NCI-H1417 (cell line): ENCODE data around the gene RDH13.
A peak's percentile ranks its signal among the peaks of the same experiment; 100 is the strongest.
"Not testable (repeated sequence)": the region's sequence is repeated elsewhere in the genome, so short reads cannot be mapped to it uniquely, and the experiment has no call there.

ENCODE experiments used
- DNase-seq, 3 experiments: peaks; one replicate each; lab custom pipeline; 2025; lab: John Stamatoyannopoulos, UW

Gene RDH13

GRCh38 chr19:55077106-55077505, 14.2 kb upstream of the RDH13 start:
- no peak for DNase-seq

- no peak for DNase-seq
Measured at GRCh38 chr19:55076321-55076720, 13.4 kb upstream of the RDH13 start.

GRCh38 chr19:55075371-55075998, 12.5 kb upstream of the RDH13 start, which contains the start of gene EPS8L1:
EPS8L1 (plus strand) TSS chr19:55075869; CDS start chr19:55076445, 576 bp downstream.
- no peak for DNase-seq

GRCh38 chr19:55071913-55072312, 9.0 kb upstream of the RDH13 start:
- DNase-seq, result no peak

GRCh38 chr19:55071129-55071502, 8.2 kb upstream of the RDH13 start:
- no peak for DNase-seq

- DNase-seq, result no peak
Measured at GRCh38 chr19:55070466-55071128, 7.6 kb upstream of the RDH13 start.

- DNase-seq, result no peak
Measured at GRCh38 chr19:55069865-55070197, 6.9 kb upstream of the RDH13 start.

- DNase-seq, result peak in 2 of 3 experiments; percentile 63 to 72
Measured at GRCh38 chr19:55068950-55069864, 6.3 kb upstream of the RDH13 start.

GRCh38 chr19:55067869-55068268, 4.9 kb upstream of the RDH13 start:
- DNase-seq, result no peak

GRCh38 chr19:55066107-55066709, 3.3 kb upstream of the RDH13 start:
- DNase-seq, result no peak

GRCh38 chr19:55065516-55065915, 2.6 kb upstream of the RDH13 start:
- not testable (repeated sequence) for DNase-seq

- no peak for DNase-seq
Measured at GRCh38 chr19:55063492-55063843, 520 bp upstream of the RDH13 start.

GRCh38 chr19:55060287-55060686, 2.7 kb downstream of the RDH13 start:
- not testable (repeated sequence) for DNase-seq

GRCh38 chr19:55058781-55059610, 4.0 kb downstream of the RDH13 start:
- no peak for DNase-seq

- no peak for DNase-seq
Measured at GRCh38 chr19:55056827-55057226, 6.1 kb downstream of the RDH13 start.

GRCh38 chr19:55053735-55054134, 9.2 kb downstream of the RDH13 start:
- no peak for DNase-seq

GRCh38 chr19:55050749-55051532, 12.0 kb downstream of the RDH13 start:
- no peak for DNase-seq

GRCh38 chr19:55048446-55048845, 14.5 kb downstream of the RDH13 start:
- DNase-seq, result no peak

- no peak for DNase-seq
Measured at GRCh38 chr19:55047951-55048350, 15.0 kb downstream of the RDH13 start.

- no peak for DNase-seq
Measured at GRCh38 chr19:55046975-55047622, 15.8 kb downstream of the RDH13 start.
